ENCODE data around the gene POU5F1.

- TF ChIP-seq POLR2A (IDR thresholded peaks at IDR 0.05; ENCODE audit: low read depth, low read length) (no peak), POLR2AphosphoS5 (IDR thresholded peaks at IDR 0.05; ENCODE audit: low read depth, low read length) (no peak), TAF1 (IDR thresholded peaks at IDR 0.05; ENCODE audit: borderline replicate concordance, low read depth, low read length) (no peak)
Measured at GRCh38 chr6:31115941-31116560, 54.4 kb downstream of the POU5F1 start.
